Lung (tissue), 12 donors: ENCODE results near the gene STXBP5L. TPM values are rescaled to one million over a fixed set of nuclear protein-coding genes. Genes with fewer than 3 reads are reported as not detected.

Experiments used
- ATAC-seq: fragments of 200-7000 bp; cut with Tn5 transposase; one replicate; pipeline ENCODE4 v1.9.1; 2020; ENCODE audit warnings: moderate number of reproducible peaks; ENCODE audit not compliant: insufficient read depth, low FRiP score
- DNase-seq, 3 donors: peaks; one replicate each; pipeline ENCODE4 v3.0.0-alpha.2; 2013 to 2017
- H3K27ac ChIP-seq, 2 donors: one replicate each; pipeline ENCODE4 v1.5.1; 2013; ENCODE audit warnings: mild to moderate bottlenecking in 2 of 2, moderate library complexity in 2 of 2, control low read depth in 1 of 2, inconsistent platforms in 1 of 2, low read depth in 1 of 2, low read length in 1 of 2
- H3K27me3 ChIP-seq, 3 donors: one replicate each; pipeline ENCODE4 v1.5.1; 2013; ENCODE audit warnings: low read length in 2 of 3; ENCODE audit not compliant: control insufficient read depth in 3 of 3, insufficient read depth in 3 of 3
- H3K36me3 ChIP-seq, 4 donors: one replicate each; pipeline ENCODE4 v1.5.1; 2013; ENCODE audit warnings: low read length in 4 of 4, mild to moderate bottlenecking in 1 of 4, moderate library complexity in 1 of 4; ENCODE audit not compliant: control insufficient read depth in 4 of 4, insufficient read depth in 4 of 4
- H3K4me1 ChIP-seq, 5 donors: one replicate each; pipeline ENCODE4 v1.5.1; 2013; ENCODE audit warnings: low read length in 5 of 5, mild to moderate bottlenecking in 2 of 5, moderate library complexity in 1 of 5; ENCODE audit not compliant: control insufficient read depth in 5 of 5, insufficient read depth in 5 of 5
- H3K4me3 ChIP-seq: one replicate; pipeline ENCODE4 v1.5.1; 2013; ENCODE audit warnings: mild to moderate bottlenecking, control low read depth, moderate library complexity
- H3K9ac ChIP-seq, 2 donors: one replicate each; pipeline ENCODE4 v1.5.1; 2013; ENCODE audit warnings: low read length in 2 of 2, control low read depth in 1 of 2; ENCODE audit not compliant: insufficient read depth in 1 of 2
- H3K9me3 ChIP-seq, 4 donors: one replicate each; pipeline ENCODE4 v1.5.1; 2013; ENCODE audit warnings: low read length in 3 of 4, mild to moderate bottlenecking in 1 of 4, moderate library complexity in 1 of 4; ENCODE audit not compliant: control insufficient read depth in 4 of 4, insufficient read depth in 3 of 4
- CTCF ChIP-seq: IDR thresholded peaks from 2 replicates; pipeline ENCODE4 v1.5.1; 2012; ENCODE audit warnings: mild to moderate bottlenecking; ENCODE audit errors: control extremely low read depth, extremely low read depth
- WGBS, 2 donors: extraction: QIAGEN DNeasy Blood & Tissue Kit; methylation state at CpG; one replicate each; pipeline ENCODE4 v1.1.7; 2013; 5-methylcytosine and 5-hydroxymethylcytosine counted together
- polyA plus RNA-seq, 2 donors: library from polyadenylated mRNA; stranded (reverse); fragments of 200-250 nt; gene quantifications; one replicate each; pipeline ENCODE4 v1.2.1, GENCODE V29; 2013
- total RNA-seq, 2 donors: library from RNA; depleted of rRNA in 1 of 2; stranded (reverse); fragments of >200 nt in 1 of 2; gene quantifications; one replicate each; pipeline ENCODE4 v1.2.1, GENCODE V29; 2014 to 2021
- donor health status: control.
- donor health status: control.
- donor health status: Bipolar disorder and iron deficiency.
- donor health status: healthy.
- donor health status: DM: yes; HTN: yes; CAD: no.

STXBP5L gene
- total and polyA plus RNA-seq, 4 donors: 0.26 TPM; not detected in 3

- H3K27me3 ChIP-seq: peaks cover 3 to 27% (median 20%) of the 10 kb centered on the region in 3 donors
- no peaks in the 10 kb centered on the region for H3K9me3 ChIP-seq
- H3K4me1 ChIP-seq: peaks cover 0 to 14% (median 5%) of the 10 kb centered on the region in 5 donors
- H3K4me3 ChIP-seq: peak overlapping the region; percentile 31
- no peak for ATAC-seq
- DNase-seq: peak in 2 of 3 donors; percentile 13 to 19
- no peak overlapping the region for H3K9ac ChIP-seq
- H3K27ac ChIP-seq: no peak overlapping the region
- no peak for TF ChIP-seq CTCF
- H3K36me3 ChIP-seq: no peaks in the 10 kb centered on the region
- 1 to 2% methylated on average over 20 to 26 of the region's 26 CpGs for WGBS, 2 donors
These were observed 993 bp downstream of the STXBP5L start for GRCh38 chr3:120908795-120909601.

DNA sequence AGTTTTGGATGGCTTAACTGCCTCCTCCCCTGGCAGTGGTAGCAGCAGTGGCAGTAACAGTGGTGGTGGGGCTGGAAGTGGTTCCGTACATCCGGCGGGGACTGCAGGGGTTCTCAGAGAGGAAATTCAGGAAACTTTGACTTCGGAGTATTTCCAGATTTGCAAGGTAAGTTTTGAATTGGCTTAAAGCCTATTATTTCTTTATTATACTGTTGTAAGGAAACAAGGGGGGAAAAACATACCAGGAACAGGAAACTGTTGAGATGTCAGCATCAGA lies 1.5 kb downstream of the STXBP5L start:
- Histone ChIP-seq H3K36me3 (no peaks in the 10 kb centered on the region), H3K4me3 (no peak overlapping the region), H3K9me3 (no peaks in the 10 kb centered on the region), H3K27ac (no peak overlapping the region), H3K9ac (no peak overlapping the region), H3K27me3 (peaks cover 3 to 27% (median 20%) of the 10 kb centered on the region in 3 donors), H3K4me1 (peaks cover 0 to 14% (median 5%) of the 10 kb centered on the region in 5 donors)
- WGBS, 2 donors: 3 to 5% methylated on average over 4 of the region's 4 CpGs
- no peak for ATAC-seq
- DNase-seq: peak in 1 of 3 donors; percentile 2
- TF ChIP-seq CTCF: no peak

GRCh38 chr3:120926146-120926545 lies 18.1 kb downstream of the STXBP5L start:
- WGBS, 2 donors: 85 to 100% methylated on average over 1 of the region's 1 CpG
- Histone ChIP-seq H3K36me3 (no peaks in the 10 kb centered on the region), H3K27ac (no peak overlapping the region), H3K4me3 (no peak overlapping the region), H3K9me3 (peaks cover 0 to 8% (median 2%) of the 10 kb centered on the region in 4 donors), H3K4me1 (no peaks in the 10 kb centered on the region), H3K9ac (no peak overlapping the region), H3K27me3 (no peaks in the 10 kb centered on the region)
- TF ChIP-seq CTCF: no peak
- no peak for DNase-seq
- ATAC-seq: no peak

GRCh38 chr3:120928991-120929390 lies 21.0 kb downstream of the STXBP5L start:
- Histone ChIP-seq H3K4me3 (no peak overlapping the region), H3K36me3 (no peaks in the 10 kb centered on the region), H3K27me3 (no peaks in the 10 kb centered on the region), H3K27ac (no peak overlapping the region), H3K9ac (no peak overlapping the region), H3K9me3 (peaks cover 0 to 12% (median 2%) of the 10 kb centered on the region in 4 donors), H3K4me1 (no peaks in the 10 kb centered on the region)
- TF ChIP-seq CTCF: no peak
- no peak for ATAC-seq
- WGBS, 2 donors: 72 to 76% methylated on average over 1 of the region's 1 CpG
- DNase-seq: no peak
